Measurements from ENCODE around the gene CACNA1D.

CACNA1D gene

GRCh38 chr3:53495520-53496391 is 1.3 kb downstream of the CACNA1D start:
- no peak for DNase-seq

- no peak for DNase-seq
These were observed 1.9 kb downstream of the CACNA1D start for GRCh38 chr3:53496392-53496670.

GRCh38 chr3:53496984-53497383 is 2.6 kb downstream of the CACNA1D start:
- DNase-seq: no peak

- DNase-seq: no peak
These were observed 4.6 kb downstream of the CACNA1D start for GRCh38 chr3:53498806-53499641.

- DNase-seq: no peak
These were observed 5.9 kb downstream of the CACNA1D start for GRCh38 chr3:53500165-53500777.

- DNase-seq: no peak
These were observed 6.8 kb downstream of the CACNA1D start for GRCh38 chr3:53501178-53501577.

GRCh38 chr3:53502737-53503136 is 8.3 kb downstream of the CACNA1D start:
- no peak for DNase-seq

- DNase-seq: no peak
These were observed 8.8 kb downstream of the CACNA1D start for GRCh38 chr3:53503195-53503594.

- DNase-seq: no peak
These were observed 11.8 kb downstream of the CACNA1D start for GRCh38 chr3:53506110-53506762.

- DNase-seq: no peak
These were observed 12.3 kb downstream of the CACNA1D start for GRCh38 chr3:53506763-53507145.

- no peak for DNase-seq
These were observed 15.1 kb downstream of the CACNA1D start for GRCh38 chr3:53509494-53509893.

GRCh38 chr3:53510508-53510907 is 16.1 kb downstream of the CACNA1D start:
- no peak for DNase-seq

- no peak for DNase-seq
These were observed 16.8 kb downstream of the CACNA1D start for GRCh38 chr3:53511246-53511645.

- DNase-seq: no peak
These were observed 19.3 kb downstream of the CACNA1D start for GRCh38 chr3:53513556-53514190.

GRCh38 chr3:53516339-53516738 is 21.9 kb downstream of the CACNA1D start:
- no peak for DNase-seq

- no peak for DNase-seq
These were observed 24.1 kb downstream of the CACNA1D start for GRCh38 chr3:53518495-53518981.

GRCh38 chr3:53519065-53519709 is 24.8 kb downstream of the CACNA1D start:
- no peak for DNase-seq

- DNase-seq: no peak
These were observed 28.9 kb downstream of the CACNA1D start for GRCh38 chr3:53523346-53523745.

- no peak for DNase-seq
These were observed 30.2 kb downstream of the CACNA1D start for GRCh38 chr3:53524566-53524965.

GRCh38 chr3:53525765-53526703 is 31.6 kb downstream of the CACNA1D start:
- no peak for DNase-seq

- DNase-seq: no peak
These were observed 32.3 kb downstream of the CACNA1D start for GRCh38 chr3:53526704-53527055.

Measured in SHP77 treated with DMSO at 0.1 percent for 48 hours (cell line).